Measurements from ENCODE around the gene FKBP1B. TPM values are rescaled to one million over a fixed set of nuclear protein-coding genes. Genes with fewer than 3 reads are reported as not detected.
"Not testable (repeated sequence)": the region's sequence is repeated elsewhere in the genome, so short reads cannot be mapped to it uniquely, and the experiment has no call there.

FKBP1B gene
- total RNA-seq, 6 donors from 2014 or later: 7.3 to 27.3 (median 15.0) TPM

GRCh38 chr2:24107336-24107735 lies 57.8 kb downstream of the FKBP1B start:
- H3K4me1 ChIP-seq: peaks cover 0 to 3% (median 0%) of the 10 kb centered on the region in 4 donors
- WGBS, 2 donors: 58 to 96% methylated on average over 1 of the region's 1 CpG
- ATAC-seq (ENCODE audit: low FRiP score in 2 of 2): no peak
- H3K9me3 ChIP-seq: no peaks in the 10 kb centered on the region
- no peaks in the 10 kb centered on the region for H3K27me3 ChIP-seq
- no peak for DNase-seq
- no peak overlapping the region for H3K4me3 ChIP-seq
- H3K36me3 ChIP-seq: peaks cover 0 to 10% (median 3%) of the 10 kb centered on the region in 4 donors
- H3K27ac ChIP-seq: no peak overlapping the region
- TF ChIP-seq EP300 (IDR thresholded peaks at IDR 0.05) (no peak), CTCF (IDR thresholded peaks at IDR 0.05) (no peak), POLR2AphosphoS5 (IDR thresholded peaks at IDR 0.05) (no peak), POLR2A (IDR thresholded peaks at IDR 0.05) (no peak)

GRCh38 chr2:24109431-24109830 lies 59.9 kb downstream of the FKBP1B start:
- WGBS, 2 donors: 97 to 100% methylated on average over 1 of the region's 1 CpG
- not testable (repeated sequence) for ATAC-seq (ENCODE audit: low FRiP score in 2 of 2); H3K4me1 ChIP-seq; H3K36me3 ChIP-seq; H3K27me3 ChIP-seq; H3K4me3 ChIP-seq; DNase-seq; H3K9me3 ChIP-seq; H3K27ac ChIP-seq

- H3K4me3 ChIP-seq: no peak overlapping the region
- no peak for TF ChIP-seq POLR2A (IDR thresholded peaks at IDR 0.05)
- no peak for TF ChIP-seq EP300 (IDR thresholded peaks at IDR 0.05)
- no peak for TF ChIP-seq CTCF (IDR thresholded peaks at IDR 0.05)
- no peak for TF ChIP-seq POLR2AphosphoS5 (IDR thresholded peaks at IDR 0.05)
- no peaks in the 10 kb centered on the region for H3K27me3 ChIP-seq
- DNase-seq: no peak
- H3K36me3 ChIP-seq: no peaks in the 10 kb centered on the region
- peaks cover 0 to 5% (median 0%) of the 10 kb centered on the region in 4 donors for H3K9me3 ChIP-seq
- WGBS, 2 donors: 64 to 86% methylated on average over 6 to 7 of the region's 7 CpGs
- no peak overlapping the region for H3K27ac ChIP-seq
- ATAC-seq (ENCODE audit: low FRiP score in 2 of 2): peak in 1 of 2 donors; percentile 65
- peaks cover 0 to 3% (median 0%) of the 10 kb centered on the region in 4 donors for H3K4me1 ChIP-seq
Measured at GRCh38 chr2:24110660-24111303, 61.2 kb downstream of the FKBP1B start.

GRCh38 chr2:24111407-24111901 lies 61.9 kb downstream of the FKBP1B start:
- ATAC-seq (ENCODE audit: low FRiP score in 2 of 2) (no peak), DNase-seq (no peak)
- H3K36me3 ChIP-seq: no peaks in the 10 kb centered on the region
- WGBS, 2 donors: 36 to 50% methylated on average over 2 of the region's 2 CpGs
- H3K4me1 ChIP-seq: peaks cover 0 to 3% (median 0%) of the 10 kb centered on the region in 4 donors
- no peak overlapping the region for H3K4me3 ChIP-seq
- peaks cover 0 to 5% (median 0%) of the 10 kb centered on the region in 4 donors for H3K9me3 ChIP-seq
- H3K27ac ChIP-seq: no peak overlapping the region
- no peaks in the 10 kb centered on the region for H3K27me3 ChIP-seq
- TF ChIP-seq CTCF (IDR thresholded peaks at IDR 0.05) (no peak), POLR2A (IDR thresholded peaks at IDR 0.05) (no peak), POLR2AphosphoS5 (IDR thresholded peaks at IDR 0.05) (no peak), EP300 (IDR thresholded peaks at IDR 0.05) (no peak)

Small RNAs within 50 kb of the gene (small RNA-seq; reads per million reads assigned to genes)
- gene RNU6-370P: 0 reads per million in 4 donors

Other genes with a start within 250 kb of the FKBP1B start
- gene ATAD2B, start 122.6 kb upstream of the FKBP1B start, total RNA-seq: 10 to 100 TPM; 17.8 to 51.3 (median 25.3) TPM
- gene UBXN2A, start 109.3 kb upstream of the FKBP1B start, total RNA-seq: 10 to 100 TPM in 3 of 6 donors, 1 to 10 TPM in 3; 6.3 to 16.8 (median 10.5) TPM
- 1 to 10 TPM in 1 of 6 donors, under 1 TPM in 4, not detected in 1; 0.40 to 1.8 (median 0.76) TPM for gene MFSD2B, start 39.7 kb upstream of the FKBP1B start, total RNA-seq
- 10 to 100 TPM in 1 of 6 donors, 1 to 10 TPM in 5; 1.0 to 10.6 (median 4.6) TPM for gene WDCP, start 2.4 kb upstream of the FKBP1B start, total RNA-seq
- 10 to 100 TPM; 38.8 to 93.7 (median 64.7) TPM for gene SF3B6, start 26.6 kb downstream of the FKBP1B start, total RNA-seq
- gene TP53I3, start 35.1 kb downstream of the FKBP1B start, total RNA-seq: 100 to 1,000 TPM in 1 of 6 donors, 10 to 100 TPM in 5; 27.0 to 110 (median 69.6) TPM
- gene PFN4, start 73.6 kb downstream of the FKBP1B start, total RNA-seq: under 1 TPM in 2 of 6 donors, not detected in 4; 0.54 TPM
- 10 to 100 TPM; 15.5 to 28.3 (median 22.8) TPM for gene FAM228B, start 73.7 kb downstream of the FKBP1B start, total RNA-seq
- 1 to 10 TPM in 4 of 6 donors, under 1 TPM in 2; 0.17 to 3.1 (median 1.6) TPM for gene FAM228A, start 125.3 kb downstream of the FKBP1B start, total RNA-seq

Data from upper lobe of left lung (tissue), 6 donors.